Left ventricle myocardium inferior (tissue), 1 donor: ENCODE results near the gene TSKU. TPM values are rescaled to one million over a fixed set of nuclear protein-coding genes. Genes with fewer than 3 reads are reported as not detected.
"Not testable (repeated sequence)": the region's sequence is repeated elsewhere in the genome, so short reads cannot be mapped to it uniquely, and the experiment has no call there.

Experiments used
- DNase-seq: peaks from one replicate; pipeline ENCODE4 v3.0.0-alpha.2; 2020
- H3K27ac ChIP-seq: fragments of 200-600 bp; replicated peaks from 2 replicates; pipeline ENCODE4 v1.8.0; 2021
- H3K27me3 ChIP-seq: fragments of 200-600 bp; 2 replicates; pipeline ENCODE4 v1.8.0; 2021; ENCODE audit warnings: low read depth
- H3K36me3 ChIP-seq: fragments of 200-600 bp; 2 replicates; pipeline ENCODE4 v1.8.0; 2021
- H3K4me1 ChIP-seq: fragments of 200-600 bp; 2 replicates; pipeline ENCODE4 v1.8.0; 2021
- H3K4me3 ChIP-seq: fragments of 200-600 bp; 2 replicates; pipeline ENCODE4 v1.8.0; 2021; ENCODE audit warnings: mild to moderate bottlenecking, moderate library complexity
- H3K9me3 ChIP-seq: fragments of 200-600 bp; replicated peaks from 2 replicates; pipeline ENCODE4 v1.8.0; 2021
- intact Hi-C: fragments of 100-400 bp; cut with micrococcal nuclease; formaldehyde crosslinking; loops from one replicate; pipeline ENCODE4 v1.11.0; 2022
- long read RNA-seq: library from polyadenylated mRNA; unstranded; transcript quantifications from one replicate; pipeline ENCODE4 v2.0.0, GENCODE V29; 2021
- total RNA-seq: library from RNA; stranded (reverse); fragmentation: NEBNext Ultra II Directional; extraction: Animal tissue kit (Norgen Biotek cat#: 25700); gene quantifications from one replicate; pipeline ENCODE4 v1.2.1, GENCODE V29; 2021
- TF ChIP-seq, protein P1 (sequence below): fragments of 200-600 bp; IDR thresholded peaks from 2 replicates; pipeline ENCODE4 v1.8.0; 2021; ENCODE audit warnings: antibody characterized with exemption, mild to moderate bottlenecking, borderline replicate concordance
- donor health status: DM: no; HTN: yes; CAD: no; lungs with severe emphysema.

TSKU gene
- total RNA-seq = 12.1 TPM
- long read RNA-seq, transcript TSKU-201 (2 exons, 2,712 nt) = major isoform, 38 of 47 reads
- long read RNA-seq, partial matches to known transcripts = 9 of 47 reads
- long read RNA-seq, other reads (novel, unspliced or antisense) = 0 of 47 reads

DNA sequence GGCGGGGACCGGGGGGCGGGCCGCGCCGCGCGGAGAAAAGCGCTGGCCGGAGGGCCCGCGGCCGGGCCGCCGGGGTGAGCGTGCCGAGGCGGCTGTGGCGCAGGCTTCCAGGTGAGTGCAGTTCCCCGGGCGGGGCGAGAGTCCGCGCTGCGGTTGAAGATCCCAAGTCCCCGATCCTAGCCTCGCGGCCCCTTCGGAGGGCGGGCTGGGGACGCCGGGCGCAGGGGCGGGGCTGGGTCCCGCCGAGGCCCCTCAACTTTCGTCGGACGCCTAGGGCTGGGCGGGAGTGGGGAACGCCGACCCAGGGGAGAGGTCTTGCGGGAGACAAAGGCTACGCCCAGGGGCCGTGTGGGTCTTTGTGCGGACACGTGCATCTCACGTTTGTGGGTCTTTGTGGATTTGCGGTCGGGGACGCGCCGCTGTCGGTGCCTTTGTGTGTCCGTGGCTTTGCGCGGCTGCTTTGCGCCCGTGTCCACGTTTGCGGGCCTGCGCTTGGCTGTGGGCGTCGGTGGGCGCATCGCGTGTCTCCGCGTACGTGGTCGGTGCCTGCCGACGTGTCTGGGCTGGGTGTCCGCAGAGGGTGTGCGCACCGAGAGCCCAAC is at the start of gene TSKU:
Gene TSKU, plus strand, starts transcription at position 63 of the 602 bp plus-strand sequence. CDS start 12,261 bp downstream, outside the sequence.
- Histone ChIP-seq H3K4me3 (peak within 1 kb of the TSS; percentile 93), H3K27ac (peak within 1 kb of the TSS; percentile 94), H3K36me3 (no peaks in the 10 kb centered on the region), H3K27me3 (no peaks in the 10 kb centered on the region), H3K4me1 (peaks cover 76% of the 10 kb centered on the region), H3K9me3 (no peaks in the 10 kb centered on the region)
- TF ChIP-seq, protein P1, sequence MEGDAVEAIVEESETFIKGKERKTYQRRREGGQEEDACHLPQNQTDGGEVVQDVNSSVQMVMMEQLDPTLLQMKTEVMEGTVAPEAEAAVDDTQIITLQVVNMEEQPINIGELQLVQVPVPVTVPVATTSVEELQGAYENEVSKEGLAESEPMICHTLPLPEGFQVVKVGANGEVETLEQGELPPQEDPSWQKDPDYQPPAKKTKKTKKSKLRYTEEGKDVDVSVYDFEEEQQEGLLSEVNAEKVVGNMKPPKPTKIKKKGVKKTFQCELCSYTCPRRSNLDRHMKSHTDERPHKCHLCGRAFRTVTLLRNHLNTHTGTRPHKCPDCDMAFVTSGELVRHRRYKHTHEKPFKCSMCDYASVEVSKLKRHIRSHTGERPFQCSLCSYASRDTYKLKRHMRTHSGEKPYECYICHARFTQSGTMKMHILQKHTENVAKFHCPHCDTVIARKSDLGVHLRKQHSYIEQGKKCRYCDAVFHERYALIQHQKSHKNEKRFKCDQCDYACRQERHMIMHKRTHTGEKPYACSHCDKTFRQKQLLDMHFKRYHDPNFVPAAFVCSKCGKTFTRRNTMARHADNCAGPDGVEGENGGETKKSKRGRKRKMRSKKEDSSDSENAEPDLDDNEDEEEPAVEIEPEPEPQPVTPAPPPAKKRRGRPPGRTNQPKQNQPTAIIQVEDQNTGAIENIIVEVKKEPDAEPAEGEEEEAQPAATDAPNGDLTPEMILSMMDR = no peak
- intact Hi-C loops = no loop called here
- no peak for DNase-seq

- H3K27me3 ChIP-seq, H3K9me3 ChIP-seq, H3K4me3 ChIP-seq, DNase-seq, H3K36me3 ChIP-seq, H3K27ac ChIP-seq: not testable (repeated sequence)
- intact Hi-C loops = loop anchor here (2.0 kb wide), 1 partner anchor 59 kb away; no protein-coding TSS in a partner anchor
- peaks cover 26% of the 10 kb centered on the region for H3K4me1 ChIP-seq
- TF ChIP-seq, protein P1 = peak; percentile 66
Observed at GRCh38 chr11:76733906-76734305, 49.2 kb upstream of the TSKU start.

DNA sequence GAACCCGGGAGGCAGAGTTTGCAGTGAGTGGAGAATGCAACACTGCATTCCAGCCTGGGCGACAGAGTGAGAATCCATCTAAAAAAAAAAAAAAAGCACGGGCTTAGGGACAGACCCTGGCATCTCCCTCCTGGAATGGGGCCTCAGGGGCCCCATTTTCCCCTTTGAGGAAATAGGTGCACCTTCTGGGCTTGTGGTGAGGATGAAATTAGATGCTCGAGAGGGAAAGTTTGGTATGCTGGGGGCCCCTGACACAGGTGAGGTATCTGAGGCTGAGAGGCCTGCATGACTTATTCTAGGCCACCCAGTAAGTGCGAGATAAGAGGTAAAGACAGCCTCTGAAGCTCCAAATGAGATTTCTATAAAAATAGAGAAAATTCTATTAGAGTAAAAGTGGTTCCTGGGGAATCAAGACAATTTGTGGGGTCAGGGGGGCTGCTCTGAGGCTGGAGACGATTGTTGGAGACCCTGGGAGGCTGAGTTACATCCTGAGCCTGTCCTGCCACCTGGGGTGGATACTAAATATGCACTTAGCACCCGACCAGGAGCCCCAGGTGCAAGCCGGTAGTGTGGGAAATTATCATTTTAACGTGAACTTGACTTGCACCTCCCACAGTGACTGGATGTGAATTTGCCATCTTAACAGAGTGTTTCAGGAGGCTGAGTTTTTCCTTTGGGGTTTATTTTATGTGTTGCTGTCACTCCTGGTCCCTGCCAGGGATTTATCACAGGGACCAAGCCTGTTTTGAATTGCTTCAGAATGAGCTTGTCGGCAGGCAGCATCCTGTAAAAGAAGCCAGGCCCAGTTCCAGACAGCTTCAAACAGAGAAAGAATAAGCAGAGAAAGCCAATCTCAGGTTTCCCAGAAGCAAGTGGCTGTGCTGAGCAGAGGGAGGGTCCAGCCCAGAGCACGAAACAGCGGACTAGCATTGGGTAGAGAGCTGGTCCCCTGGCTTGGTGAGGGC is 48.4 kb upstream of the TSKU start:
- TF ChIP-seq, protein P1 = no peak
- no peaks in the 10 kb centered on the region for H3K36me3 ChIP-seq
- DNase-seq = no peak
- peaks cover 9% of the 10 kb centered on the region for H3K27me3 ChIP-seq
- H3K9me3 ChIP-seq = no peaks in the 10 kb centered on the region
- H3K27ac ChIP-seq = no peak overlapping the region
- no peak overlapping the region for H3K4me3 ChIP-seq
- intact Hi-C loops = loop anchor here (2.0 kb wide), 1 partner anchor 58 kb away; no protein-coding TSS in a partner anchor
- H3K4me1 ChIP-seq = peaks cover 28% of the 10 kb centered on the region

GRCh38 chr11:76735841-76736240 is 47.3 kb upstream of the TSKU start:
- Histone ChIP-seq H3K4me1 (peaks cover 28% of the 10 kb centered on the region), H3K27me3 (no peaks in the 10 kb centered on the region), H3K27ac (no peak overlapping the region), H3K9me3 (no peaks in the 10 kb centered on the region), H3K4me3 (no peak overlapping the region), H3K36me3 (no peaks in the 10 kb centered on the region)
- DNase-seq = no peak
- TF ChIP-seq, protein P1 = no peak
- intact Hi-C loops = loop anchor here (2.0 kb wide), 1 partner anchor 57 kb away; no protein-coding TSS in a partner anchor

- intact Hi-C loops = no loop called here
- Histone ChIP-seq H3K4me3 (no peak overlapping the region), H3K36me3 (no peaks in the 10 kb centered on the region), H3K27me3 (no peaks in the 10 kb centered on the region), H3K9me3 (no peaks in the 10 kb centered on the region), H3K27ac (no peak overlapping the region), H3K4me1 (peaks cover 28% of the 10 kb centered on the region)
- DNase-seq = no peak
- TF ChIP-seq, protein P1 = no peak
Observed at GRCh38 chr11:76736266-76736665, 46.9 kb upstream of the TSKU start.
